Erythroblast (primary cell): ENCODE data around the gene ANG.

Experiments used
- GATA1 ChIP-seq: IDR thresholded peaks from 2 replicates; pipeline ENCODE4 v1.6.1; 2011; ENCODE audit warnings: low read depth, mild to moderate bottlenecking, control low read depth, low read length, moderate library complexity
- POLR2A ChIP-seq: IDR thresholded peaks from 2 replicates; pipeline ENCODE4 v1.6.1; 2011; ENCODE audit warnings: mild to moderate bottlenecking, low read length

DNA sequence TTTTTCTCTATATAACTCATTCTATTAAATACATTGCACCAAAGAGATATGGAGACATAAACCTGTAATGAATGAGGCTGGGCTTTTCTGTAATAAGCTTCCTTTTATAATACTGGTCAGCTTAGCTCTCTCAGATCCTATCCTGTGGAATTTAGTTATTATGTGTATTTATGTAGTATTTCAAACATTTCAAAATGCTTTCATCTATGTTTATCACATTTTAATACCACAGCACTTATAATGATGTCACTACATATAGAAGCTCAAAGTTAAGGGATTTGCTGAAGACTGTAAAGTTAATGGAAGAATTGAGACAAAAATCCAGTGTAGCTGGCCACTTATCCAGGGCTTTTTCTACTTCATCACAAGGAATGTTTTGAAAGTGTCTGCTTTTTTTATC lies 11.4 kb downstream of the ANG start:
- TF ChIP-seq POLR2A, result no peak
- TF ChIP-seq GATA1, result no peak
